GM20000 (cell line): ENCODE measurements around the gene EXD3.
A peak's percentile ranks its signal among the peaks of the same experiment; 100 is the strongest.

Experiments
- DNase-seq: peaks from one replicate; pipeline ENCODE4 v3.0.0; 2012; ENCODE audit warnings: low spot score
- TF ChIP-seq, protein P1 (sequence below): IDR thresholded peaks from 2 replicates; pipeline ENCODE4 v1.5.1; 2012; ENCODE audit warnings: mild to moderate bottlenecking, control low read depth; ENCODE audit errors: extremely low read depth, missing control alignments

The EXD3 gene

DNA sequence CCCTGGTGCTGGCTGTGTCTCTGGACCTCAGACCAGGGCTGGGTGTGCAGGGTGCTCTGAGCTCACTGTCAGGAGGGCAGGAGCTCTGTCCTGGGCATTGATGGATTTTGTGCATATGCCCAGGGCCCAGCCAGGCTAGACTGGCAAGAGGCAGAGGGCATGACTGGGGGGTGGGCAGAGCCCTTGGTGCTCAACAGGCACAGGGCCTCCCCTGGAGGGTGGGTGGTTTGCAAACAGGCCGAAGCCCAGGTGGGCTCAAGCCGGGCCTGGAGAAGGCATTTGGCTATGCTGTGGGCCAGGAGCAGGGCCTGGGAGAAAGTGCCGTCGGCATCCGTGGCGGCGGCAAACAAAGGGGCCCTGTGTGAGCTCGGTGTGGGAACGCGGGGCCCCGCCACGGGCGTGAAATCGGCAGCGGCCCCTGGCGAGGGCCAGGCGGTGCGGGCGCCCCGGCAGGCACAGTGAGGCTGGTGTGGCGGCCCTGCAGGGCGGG lies 119.0 kb downstream of the EXD3 start:
- TF ChIP-seq, protein P1, sequence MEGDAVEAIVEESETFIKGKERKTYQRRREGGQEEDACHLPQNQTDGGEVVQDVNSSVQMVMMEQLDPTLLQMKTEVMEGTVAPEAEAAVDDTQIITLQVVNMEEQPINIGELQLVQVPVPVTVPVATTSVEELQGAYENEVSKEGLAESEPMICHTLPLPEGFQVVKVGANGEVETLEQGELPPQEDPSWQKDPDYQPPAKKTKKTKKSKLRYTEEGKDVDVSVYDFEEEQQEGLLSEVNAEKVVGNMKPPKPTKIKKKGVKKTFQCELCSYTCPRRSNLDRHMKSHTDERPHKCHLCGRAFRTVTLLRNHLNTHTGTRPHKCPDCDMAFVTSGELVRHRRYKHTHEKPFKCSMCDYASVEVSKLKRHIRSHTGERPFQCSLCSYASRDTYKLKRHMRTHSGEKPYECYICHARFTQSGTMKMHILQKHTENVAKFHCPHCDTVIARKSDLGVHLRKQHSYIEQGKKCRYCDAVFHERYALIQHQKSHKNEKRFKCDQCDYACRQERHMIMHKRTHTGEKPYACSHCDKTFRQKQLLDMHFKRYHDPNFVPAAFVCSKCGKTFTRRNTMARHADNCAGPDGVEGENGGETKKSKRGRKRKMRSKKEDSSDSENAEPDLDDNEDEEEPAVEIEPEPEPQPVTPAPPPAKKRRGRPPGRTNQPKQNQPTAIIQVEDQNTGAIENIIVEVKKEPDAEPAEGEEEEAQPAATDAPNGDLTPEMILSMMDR = no peak
- no peak for DNase-seq

DNA sequence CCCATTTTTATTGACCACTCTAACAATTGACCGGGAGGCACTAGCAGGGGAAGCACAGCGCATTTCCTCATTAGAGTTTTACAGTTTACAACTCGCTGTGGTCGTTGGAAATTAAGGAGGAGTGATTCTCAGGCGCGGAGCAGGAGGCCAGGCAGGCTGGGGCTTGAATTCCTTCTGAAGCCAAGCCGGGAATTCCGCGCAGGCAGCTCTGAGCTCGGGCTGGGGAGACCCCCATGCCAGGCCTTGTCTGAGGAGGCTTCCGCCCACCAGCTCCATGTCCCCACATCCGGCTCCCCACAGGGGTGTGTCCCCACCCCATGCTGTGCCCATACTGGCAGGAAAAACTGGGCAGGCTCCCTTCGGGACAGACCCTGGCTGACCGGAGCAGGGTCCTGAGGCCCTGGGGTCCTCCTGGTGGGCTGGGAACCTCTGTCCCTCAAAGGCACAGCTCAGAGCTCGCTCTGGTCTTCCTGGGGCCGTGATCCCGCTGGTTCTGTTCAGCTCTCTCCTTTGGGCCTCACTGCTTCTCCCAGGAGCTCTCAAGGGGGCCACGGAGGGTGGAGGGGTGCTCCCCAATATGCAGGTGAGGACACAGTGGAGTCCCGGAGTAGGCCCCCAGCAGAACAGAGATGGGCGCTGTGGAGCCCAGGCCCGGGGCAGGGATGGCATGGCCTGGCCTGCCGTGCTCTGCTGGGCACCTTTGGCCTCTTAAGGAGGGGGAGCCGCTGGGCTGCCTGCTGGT lies 119.6 kb downstream of the EXD3 start:
- DNase-seq = no peak
- TF ChIP-seq, protein P1 = no peak

DNA sequence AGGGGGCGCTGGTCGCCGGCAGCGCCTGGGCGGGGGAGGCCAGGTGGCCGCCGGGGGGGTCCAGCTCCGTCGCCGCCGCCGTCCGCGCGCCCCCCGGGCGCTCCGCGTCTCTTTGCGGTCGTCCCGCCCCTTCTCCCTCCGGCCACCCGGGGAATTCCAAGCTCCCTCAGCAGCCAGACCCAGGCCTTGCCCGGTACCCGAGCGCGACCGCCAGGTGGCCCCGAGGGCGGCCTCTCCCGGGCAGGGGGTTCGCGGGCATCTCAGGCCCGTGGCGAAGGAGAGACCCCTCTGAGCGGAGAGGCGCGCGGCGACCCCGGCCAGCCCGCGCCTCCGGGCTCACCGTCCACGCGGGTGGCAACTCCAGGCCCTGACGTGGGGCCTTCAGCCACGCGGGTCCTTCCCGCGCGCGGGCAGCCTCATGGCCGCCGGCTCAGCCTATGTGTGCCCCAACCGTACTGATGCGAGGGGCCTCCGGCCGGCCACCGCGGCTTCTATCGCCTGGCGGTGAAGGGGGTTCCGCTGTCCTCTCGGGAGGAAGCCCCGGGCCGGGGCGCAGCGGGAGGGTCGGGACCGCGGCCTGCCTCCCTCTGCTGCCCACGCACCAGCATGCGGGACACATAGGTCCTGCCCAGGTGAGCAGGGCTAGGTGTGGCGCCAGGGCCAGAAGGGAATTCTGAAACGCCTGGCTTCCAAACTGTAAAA lies 120.4 kb downstream of the EXD3 start:
- no peak for DNase-seq
- TF ChIP-seq, protein P1 = peak; percentile 33

DNA sequence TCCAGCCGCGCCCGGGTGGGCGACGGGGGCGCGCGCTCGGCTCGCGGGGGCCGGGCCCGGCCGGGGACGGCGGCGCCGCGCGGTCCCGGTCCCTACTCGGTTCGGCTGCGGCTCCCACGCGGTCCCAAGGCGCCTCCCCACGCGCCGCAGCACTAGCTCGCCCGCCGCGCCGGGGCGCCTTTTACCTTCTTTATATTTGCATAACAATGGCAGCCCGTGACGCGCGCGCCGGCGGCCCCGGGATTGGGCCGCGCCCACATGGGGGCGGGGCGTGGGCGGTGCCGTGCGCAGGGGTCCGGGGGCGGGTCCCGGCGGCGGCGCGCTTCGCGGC lies 120.9 kb downstream of the EXD3 start, which contains the start of gene NRARP:
Gene NRARP, minus strand, starts transcription at position 154 of the 331 bp plus-strand sequence. CDS start 343 bp downstream, outside the sequence.
- peak; percentile 99 for DNase-seq
- TF ChIP-seq, protein P1 = peak; percentile 11

DNA sequence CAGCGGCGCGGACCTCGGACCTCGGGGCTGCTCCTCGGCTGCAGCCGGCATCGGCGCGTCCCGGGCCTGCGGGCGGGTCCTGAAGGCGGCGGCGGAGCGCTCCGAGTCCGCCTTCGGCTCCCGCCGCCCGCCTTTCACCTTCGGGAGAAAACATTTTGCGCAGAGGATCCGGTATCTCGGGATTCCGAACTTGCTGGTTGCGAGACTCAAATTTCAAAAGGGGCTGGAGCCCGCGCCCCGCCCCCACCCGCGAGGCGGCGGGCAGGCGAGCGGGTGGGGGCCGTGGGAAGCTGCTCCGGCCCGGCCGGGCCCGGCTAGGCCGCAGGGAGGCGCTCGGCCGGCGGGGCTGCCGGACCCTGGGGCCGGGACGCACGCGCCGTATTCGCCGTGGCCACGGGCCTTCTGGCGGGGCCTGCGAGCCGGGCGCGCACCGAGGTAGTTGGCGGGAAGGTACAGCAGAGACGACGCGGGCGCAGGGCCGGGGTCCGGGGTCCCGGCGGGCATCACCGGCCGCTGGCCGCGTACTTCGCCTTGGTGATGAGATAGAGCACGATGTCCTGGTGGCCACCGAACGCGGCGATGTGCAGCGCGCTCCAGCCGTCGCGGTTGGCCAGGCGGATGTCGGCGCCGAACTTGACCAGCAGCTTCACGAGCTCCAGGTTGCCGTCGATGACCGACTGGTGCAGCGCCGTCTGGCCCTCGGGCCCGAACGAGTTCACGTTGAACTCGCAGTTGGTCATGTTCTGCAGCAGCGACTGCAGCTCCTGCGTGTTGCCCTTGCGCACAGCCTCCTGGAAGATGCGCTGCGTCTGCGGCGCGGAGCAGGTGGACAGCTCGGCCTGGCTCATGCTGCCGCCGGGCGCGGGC lies 121.6 kb downstream of the EXD3 start:
- TF ChIP-seq, protein P1 = no peak
- DNase-seq = peak; percentile 80

DNA sequence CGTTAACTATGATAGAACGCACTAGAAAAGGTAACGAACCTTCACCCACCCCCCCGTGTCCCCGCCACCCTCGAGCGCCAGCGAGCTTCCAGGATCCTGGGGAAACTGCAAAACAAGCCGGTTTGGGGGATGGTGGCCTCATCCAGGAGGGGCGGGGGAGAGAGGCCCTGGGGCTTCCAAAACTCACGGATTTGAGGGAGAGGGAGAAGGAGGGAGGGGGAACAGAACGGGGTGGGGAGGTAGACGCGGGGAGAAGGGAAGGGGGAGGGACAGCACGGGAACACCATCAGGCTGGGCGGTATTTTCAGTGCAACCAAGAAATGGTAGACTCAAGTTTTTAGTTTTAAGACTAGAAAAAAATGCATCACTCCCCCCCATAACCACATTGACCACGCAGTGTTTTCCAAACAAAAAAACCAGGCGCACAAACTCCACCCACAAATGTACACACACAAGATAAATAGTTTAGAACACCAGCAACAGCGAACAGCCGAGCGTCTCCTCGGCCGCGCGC lies 122.3 kb downstream of the EXD3 start:
- TF ChIP-seq, protein P1 = no peak
- DNase-seq = no peak
